BJ (cell line): ENCODE results near the gene FAM180A. TPM values are rescaled to one million over a fixed set of nuclear protein-coding genes. Genes with fewer than 3 reads are reported as not detected.
"Not testable (repeated sequence)": the region's sequence is repeated elsewhere in the genome, so short reads cannot be mapped to it uniquely, and the experiment has no call there.

Source experiments
- CTCF ChIA-PET: fragments of 350-600 bp; formaldehyde crosslinking; extraction: SDS; loops from one replicate; lab custom pipeline; 2021; ENCODE audit warnings: antibody characterized with exemption, inconsistent platforms; lab: Yijun Ruan, JAX
- POLR2A ChIA-PET: fragments of 300-600 bp; sonication (Branson Sonifier 250); formaldehyde crosslinking; extraction: SDS; loops from one replicate; lab custom pipeline; 2021; ENCODE audit warnings: antibody characterized with exemption; lab: Charles Lee
- DNase-seq: peaks from one replicate; pipeline ENCODE4 v3.0.0-alpha.2; 2011; ENCODE audit warnings: low read depth
- H3K27me3 ChIP-seq: 2 replicates; pipeline ENCODE4 v1.6.0; 2011; ENCODE audit warnings: low read length; ENCODE audit not compliant: control insufficient read depth, insufficient read depth
- H3K36me3 ChIP-seq: 2 replicates; pipeline ENCODE4 v1.5.1; 2011; ENCODE audit warnings: low read length; ENCODE audit not compliant: control insufficient read depth, insufficient read depth
- H3K4me3 ChIP-seq: 2 replicates; pipeline ENCODE4 v1.5.1; 2011; ENCODE audit warnings: low read depth, mild to moderate bottlenecking, control low read depth, low read length
- polyA plus RNA-seq: library from polyadenylated mRNA; depleted of rRNA; stranded (reverse); fragments of >200 nt; gene quantifications from 2 replicates; pipeline ENCODE4 v1.2.3, GENCODE V29; 2011
- TF ChIP-seq, protein P1 (sequence below): IDR thresholded peaks from 2 replicates; pipeline ENCODE4 v1.5.1; 2011; ENCODE audit warnings: low read depth, mild to moderate bottlenecking, control low read depth, inconsistent platforms, low read length, moderate library complexity; ENCODE audit not compliant: insufficient read depth

The FAM180A gene
- polyA plus RNA-seq, 1 experiment = 2.1 TPM

DNA sequence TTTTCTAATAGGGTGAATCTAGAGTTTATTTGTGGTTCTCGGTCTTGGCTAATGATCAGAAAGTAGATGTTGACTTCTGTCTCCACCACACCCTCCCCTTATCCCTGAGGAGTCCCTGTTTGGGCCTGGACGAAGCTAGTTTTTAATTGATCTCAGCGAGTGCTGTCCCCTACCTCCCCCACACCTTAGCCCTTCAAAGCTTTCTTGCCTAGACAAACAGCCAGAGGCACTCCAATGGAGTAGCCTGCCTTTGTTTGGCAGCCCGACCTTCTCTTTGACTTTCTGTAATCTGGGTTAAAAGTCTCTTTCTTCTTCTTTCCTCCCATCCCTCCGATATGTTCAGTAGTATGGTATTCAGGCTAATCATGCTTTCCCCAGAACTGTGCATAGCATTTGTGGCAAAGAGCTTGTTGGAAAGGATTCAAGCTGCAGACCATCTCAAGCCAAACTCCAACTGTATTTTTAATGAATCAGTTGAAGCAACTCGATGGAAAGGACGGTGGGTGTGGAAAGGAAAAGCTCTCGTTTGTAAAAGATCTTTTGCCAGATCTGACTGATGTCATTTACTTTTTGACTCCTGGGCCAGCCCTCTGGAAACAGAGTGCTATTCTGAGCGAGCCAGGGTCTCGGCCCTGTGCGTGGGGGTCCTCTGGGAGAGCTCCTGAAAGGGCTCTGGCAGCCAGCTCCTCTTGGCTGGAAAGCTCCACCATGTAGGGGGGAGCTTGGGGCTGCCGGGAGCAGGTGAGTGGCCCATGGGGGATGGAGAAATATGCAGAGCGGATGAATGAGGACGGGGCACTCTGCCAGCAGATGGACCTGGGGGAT is 4.5 kb downstream of the FAM180A start:
- Histone ChIP-seq H3K27me3 (no peaks in the 10 kb centered on the region), H3K36me3 (no peaks in the 10 kb centered on the region; the same call in 1 of the 2 replicates), H3K4me3 (no peak overlapping the region)
- TF ChIP-seq, protein P1, sequence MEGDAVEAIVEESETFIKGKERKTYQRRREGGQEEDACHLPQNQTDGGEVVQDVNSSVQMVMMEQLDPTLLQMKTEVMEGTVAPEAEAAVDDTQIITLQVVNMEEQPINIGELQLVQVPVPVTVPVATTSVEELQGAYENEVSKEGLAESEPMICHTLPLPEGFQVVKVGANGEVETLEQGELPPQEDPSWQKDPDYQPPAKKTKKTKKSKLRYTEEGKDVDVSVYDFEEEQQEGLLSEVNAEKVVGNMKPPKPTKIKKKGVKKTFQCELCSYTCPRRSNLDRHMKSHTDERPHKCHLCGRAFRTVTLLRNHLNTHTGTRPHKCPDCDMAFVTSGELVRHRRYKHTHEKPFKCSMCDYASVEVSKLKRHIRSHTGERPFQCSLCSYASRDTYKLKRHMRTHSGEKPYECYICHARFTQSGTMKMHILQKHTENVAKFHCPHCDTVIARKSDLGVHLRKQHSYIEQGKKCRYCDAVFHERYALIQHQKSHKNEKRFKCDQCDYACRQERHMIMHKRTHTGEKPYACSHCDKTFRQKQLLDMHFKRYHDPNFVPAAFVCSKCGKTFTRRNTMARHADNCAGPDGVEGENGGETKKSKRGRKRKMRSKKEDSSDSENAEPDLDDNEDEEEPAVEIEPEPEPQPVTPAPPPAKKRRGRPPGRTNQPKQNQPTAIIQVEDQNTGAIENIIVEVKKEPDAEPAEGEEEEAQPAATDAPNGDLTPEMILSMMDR = no peak
- POLR2A ChIA-PET = interaction anchor here (0.7 to 1.3 kb wide), 3 partner anchors 14 to 30 kb away, joined by 3 to 4 read pairs (median 3); no protein-coding TSS in a partner anchor
- CTCF ChIA-PET = interaction anchor here (0.6 to 3.2 kb wide), 5 partner anchors 9 to 83 kb away, joined by 3 to 14 read pairs (median 3); partner anchors contain the start of gene STMP1
- DNase-seq = no peak

DNA sequence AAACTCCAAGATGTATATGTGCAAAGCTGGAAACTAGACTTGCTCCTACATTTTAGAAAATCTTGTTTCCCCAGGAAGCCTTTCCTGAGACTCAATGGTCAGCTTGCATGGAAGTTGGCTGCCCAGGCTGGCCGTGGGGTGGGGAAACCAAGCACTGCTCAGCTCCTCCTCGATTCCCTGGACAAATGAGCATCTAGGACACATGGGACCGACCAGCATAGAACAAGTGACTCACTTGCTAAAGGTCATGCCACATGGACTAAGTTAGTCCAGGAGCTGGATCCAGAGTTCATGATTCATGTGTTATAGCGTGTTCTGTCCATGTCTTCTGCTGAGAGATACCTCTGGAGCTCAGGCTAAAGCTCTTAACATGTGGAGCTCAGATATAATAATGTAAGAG is 6.2 kb downstream of the FAM180A start:
- no peak for DNase-seq
- Histone ChIP-seq H3K27me3 (no peaks in the 10 kb centered on the region), H3K4me3 (no peak overlapping the region), H3K36me3 (no peaks in the 10 kb centered on the region; the same call in 1 of the 2 replicates)
- CTCF ChIA-PET = no interaction called here
- TF ChIP-seq, protein P1 = no peak
- POLR2A ChIA-PET = no interaction called here

DNA sequence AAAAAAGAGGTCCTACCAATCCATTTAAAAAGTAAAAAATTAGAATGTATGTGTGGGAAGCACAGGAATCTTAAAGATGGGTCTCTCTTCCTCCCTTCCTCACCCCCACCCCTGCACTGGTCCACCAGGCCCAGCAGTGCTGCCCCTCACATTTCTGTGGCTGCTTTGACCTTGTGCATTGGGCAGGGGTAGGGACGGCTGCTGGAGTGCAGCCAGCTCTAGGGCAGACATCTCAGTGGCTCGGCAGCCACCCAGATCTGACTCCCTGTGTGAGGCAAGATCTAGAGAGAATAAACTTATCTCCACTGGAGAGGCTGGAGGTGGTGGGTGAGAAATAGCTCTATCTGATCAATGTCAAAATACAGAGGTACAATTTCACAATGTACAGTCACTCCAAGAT is 6.7 kb downstream of the FAM180A start:
- Histone ChIP-seq H3K27me3 (no peaks in the 10 kb centered on the region), H3K4me3 (no peak overlapping the region), H3K36me3 (no peaks in the 10 kb centered on the region; the same call in 1 of the 2 replicates)
- ChIA-PET POLR2A (no interaction called here), CTCF (interaction anchor here (0.6 kb wide), 1 partner anchor 96 kb away, joined by 3 read pairs; no protein-coding TSS in a partner anchor)
- TF ChIP-seq, protein P1 = no peak
- no peak for DNase-seq

DNA sequence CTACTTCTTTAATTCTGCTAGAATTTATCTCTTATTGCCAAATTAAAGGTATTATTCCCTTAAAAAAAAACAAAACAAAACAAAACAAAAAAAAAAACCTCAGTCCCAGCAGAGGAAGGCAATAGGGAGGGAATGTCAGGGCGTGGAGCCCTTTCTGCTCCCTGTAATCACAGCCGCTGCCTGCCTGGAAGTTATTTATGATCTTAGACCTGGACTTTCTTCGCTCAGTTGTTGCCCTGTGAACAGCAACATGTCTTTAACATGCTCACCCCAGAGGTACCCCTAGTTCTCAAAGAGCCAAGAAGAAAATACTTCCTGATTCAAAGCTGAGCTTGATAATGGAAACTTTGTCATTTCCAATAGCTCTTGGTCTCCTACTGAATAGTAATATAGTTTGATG is 7.7 kb downstream of the FAM180A start:
- CTCF ChIA-PET = interaction anchor here (1.3 kb wide), 1 partner anchor 9 kb away, joined by 4 read pairs; no protein-coding TSS in a partner anchor

DNA sequence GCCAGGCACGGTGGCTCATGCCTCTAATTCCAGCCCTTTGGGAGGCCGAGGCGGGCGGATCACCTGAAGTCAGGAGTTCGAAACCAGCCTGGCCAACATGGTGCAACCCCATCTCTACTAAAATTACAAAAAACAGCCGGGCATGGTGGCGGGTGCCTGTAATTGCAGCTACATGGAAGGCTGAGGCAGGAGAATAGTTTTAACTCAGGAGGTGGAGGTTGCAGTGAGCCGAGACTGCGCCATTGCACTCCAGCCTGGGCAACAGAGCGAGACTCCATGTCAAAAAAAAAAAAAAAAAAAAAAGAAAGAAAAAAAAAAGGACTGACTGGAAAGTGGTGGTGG is 11.3 kb downstream of the FAM180A start:
- H3K36me3 ChIP-seq, H3K27me3 ChIP-seq, H3K4me3 ChIP-seq, POLR2A ChIA-PET, DNase-seq: not testable (repeated sequence)
- CTCF ChIA-PET = interaction anchor here (0.9 kb wide), 1 partner anchor 65 kb away, joined by 3 read pairs; no protein-coding TSS in a partner anchor

More for the DNA sequence above, 7.7 kb downstream of the FAM180A start:
- H3K27me3 ChIP-seq = no peaks in the 10 kb centered on the region
- no peak for DNase-seq
- no peak overlapping the region for H3K4me3 ChIP-seq
- no peaks in the 10 kb centered on the region; the same call in 1 of the 2 replicates for H3K36me3 ChIP-seq
- POLR2A ChIA-PET = no interaction called here
- TF ChIP-seq, protein P1 = no peak
